HG03103 (cell line): Measurements from ENCODE around the gene ELFN2.

Source experiments
- ATAC-seq: cut with Tn5 transposase; IDR thresholded peaks from one replicate; pipeline ENCODE4 v1.9.1; 2021; ENCODE audit warnings: low read depth; ENCODE audit not compliant: unreplicated experiment

Gene ELFN2

GRCh38 chr22:37365950-37366349 is 61.3 kb downstream of the ELFN2 start:
- ATAC-seq, result no peak

GRCh38 chr22:37363261-37363992 is 63.9 kb downstream of the ELFN2 start:
- ATAC-seq, result no peak

DNA sequence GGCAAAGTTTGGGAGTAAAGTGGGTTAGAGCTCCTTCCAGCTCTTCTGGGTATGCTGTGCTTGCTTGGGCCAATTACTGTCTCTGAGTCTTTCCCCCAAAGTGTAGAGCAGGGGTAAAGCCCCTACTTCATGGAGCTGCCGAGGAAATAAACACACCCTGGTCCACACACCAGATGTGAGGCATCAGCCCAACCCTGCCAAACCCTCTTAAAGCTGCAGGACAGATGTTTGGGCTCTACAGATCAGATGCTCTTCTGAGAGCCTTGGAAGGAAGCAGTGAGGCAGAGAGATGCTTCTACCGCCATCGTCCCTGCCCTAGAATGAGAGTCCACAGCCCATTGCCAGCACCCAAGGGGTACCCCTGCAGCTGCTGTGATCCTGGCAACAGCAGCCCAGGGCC is 64.7 kb downstream of the ELFN2 start:
- no peak for ATAC-seq

DNA sequence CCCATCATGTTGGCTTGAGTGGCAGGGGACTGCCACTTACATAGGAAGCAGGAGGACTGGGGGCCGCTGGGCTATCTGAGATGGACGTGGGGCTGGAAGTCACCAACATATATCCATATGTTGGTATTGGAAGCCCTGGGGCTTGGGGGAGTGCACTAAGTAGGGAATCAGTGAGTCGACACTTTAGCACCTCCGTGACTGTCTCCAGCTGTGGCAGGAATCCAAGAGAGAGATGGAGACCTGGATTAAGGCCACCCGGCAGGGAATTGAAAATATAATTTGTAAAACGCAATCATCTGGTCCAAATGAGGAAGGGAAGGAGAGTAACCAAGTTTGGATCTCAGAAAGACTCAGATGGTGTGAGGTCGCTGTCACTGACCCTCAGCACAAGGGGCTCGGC is 68.4 kb downstream of the ELFN2 start:
- ATAC-seq, result no peak

- ATAC-seq, result no peak
Measured at GRCh38 chr22:37358386-37358785, 68.9 kb downstream of the ELFN2 start.

DNA sequence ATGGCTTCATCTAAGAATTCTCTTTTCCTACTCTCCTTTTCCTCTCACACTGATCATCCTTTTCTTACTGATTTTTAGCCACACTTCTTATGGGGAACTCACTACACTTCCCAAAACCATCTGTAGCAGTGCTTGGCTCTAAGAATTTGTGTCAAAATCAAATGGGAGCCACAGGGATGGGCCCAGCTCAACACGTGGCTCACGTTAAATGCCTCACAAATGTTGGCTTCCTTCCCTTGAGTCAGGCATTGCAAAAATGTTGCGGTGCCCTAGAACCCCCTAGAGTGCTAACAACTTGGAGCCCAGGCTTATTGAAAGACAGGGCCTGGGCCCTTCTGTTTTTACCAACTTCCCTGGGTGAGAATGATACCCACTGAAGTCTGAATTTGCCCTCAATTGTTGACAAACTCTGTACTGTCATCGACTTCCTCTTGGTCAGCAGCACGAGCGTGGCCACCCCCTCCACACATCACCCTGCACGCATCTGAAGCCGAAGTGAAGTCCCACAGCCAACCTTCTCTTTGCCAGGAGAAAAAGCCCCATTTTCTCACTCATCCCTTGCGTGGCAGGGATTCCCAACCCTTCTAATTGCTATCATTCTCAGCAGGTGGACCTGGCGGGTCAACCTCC is 69.7 kb downstream of the ELFN2 start:
- no peak for ATAC-seq

DNA sequence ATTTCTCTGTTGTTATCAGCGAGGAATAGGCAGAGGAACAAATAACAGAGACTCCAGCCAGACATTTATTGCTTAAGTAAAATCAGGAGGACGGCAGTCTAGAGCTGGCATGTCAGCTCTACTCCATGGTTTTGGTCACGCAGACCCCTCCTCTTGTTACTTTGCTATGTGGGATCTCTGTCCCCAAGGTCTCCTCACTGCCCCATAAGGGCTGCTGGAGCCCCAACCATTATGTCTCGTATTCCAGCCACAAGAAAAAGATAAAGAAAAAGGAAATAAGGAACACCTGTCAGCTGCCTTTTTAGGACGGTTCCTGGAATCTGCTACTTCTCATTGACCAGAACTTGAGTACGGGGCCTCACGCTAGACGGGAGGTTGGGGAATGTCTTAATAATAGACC is 70.4 kb downstream of the ELFN2 start:
- ATAC-seq, result no peak

- no peak for ATAC-seq
Measured at GRCh38 chr22:37355174-37355573, 72.1 kb downstream of the ELFN2 start.

DNA sequence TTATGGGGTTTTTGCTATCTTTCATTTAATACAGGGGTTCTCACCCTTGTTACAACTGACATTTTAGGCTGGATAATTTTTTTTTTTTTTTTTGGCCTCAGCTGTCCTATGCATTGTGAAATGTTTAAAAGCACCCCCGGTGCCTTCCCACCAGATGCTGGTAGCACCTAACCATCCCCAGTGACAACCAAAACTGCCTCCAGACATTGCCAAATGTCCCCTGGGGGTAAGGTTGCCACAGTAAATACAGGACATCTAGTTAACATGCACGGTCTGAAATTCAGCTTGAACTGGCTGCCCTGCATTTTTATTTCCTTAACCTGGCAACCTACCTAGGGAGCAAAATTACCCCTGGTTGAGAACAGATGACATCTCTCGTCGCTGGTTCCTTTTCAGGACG is 72.6 kb downstream of the ELFN2 start:
- ATAC-seq, result no peak

GRCh38 chr22:37354261-37354660 is 73.0 kb downstream of the ELFN2 start:
- ATAC-seq, result no peak

DNA sequence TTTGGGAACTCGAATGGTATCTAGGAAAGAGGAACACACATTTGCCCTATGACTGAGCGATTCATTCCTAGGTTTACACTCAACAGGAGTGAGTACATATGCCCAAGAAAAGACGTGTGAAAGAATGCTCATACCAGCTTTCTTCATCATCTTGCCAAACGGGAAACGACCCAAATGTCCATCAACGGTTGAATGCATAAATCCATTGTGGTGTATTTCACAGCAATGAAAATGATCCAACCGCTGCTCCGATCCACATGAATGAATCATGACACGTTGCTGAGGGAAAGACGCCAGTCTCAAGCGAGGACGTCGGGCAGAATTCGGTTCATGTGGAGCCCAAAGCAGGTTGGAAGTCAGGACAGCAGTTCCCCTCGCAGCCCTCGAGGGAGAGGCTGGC is 73.4 kb downstream of the ELFN2 start:
- ATAC-seq, result no peak

GRCh38 chr22:37352481-37352880 is 74.8 kb downstream of the ELFN2 start:
- no peak for ATAC-seq

GRCh38 chr22:37351232-37351631 is 76.0 kb downstream of the ELFN2 start:
- ATAC-seq, result no peak

- no peak for ATAC-seq
Measured at GRCh38 chr22:37349043-37349814, 78.0 kb downstream of the ELFN2 start.

- no peak for ATAC-seq
Measured at GRCh38 chr22:37346505-37346895, 80.8 kb downstream of the ELFN2 start.

GRCh38 chr22:37345863-37346504 is 81.3 kb downstream of the ELFN2 start:
- ATAC-seq, result no peak

DNA sequence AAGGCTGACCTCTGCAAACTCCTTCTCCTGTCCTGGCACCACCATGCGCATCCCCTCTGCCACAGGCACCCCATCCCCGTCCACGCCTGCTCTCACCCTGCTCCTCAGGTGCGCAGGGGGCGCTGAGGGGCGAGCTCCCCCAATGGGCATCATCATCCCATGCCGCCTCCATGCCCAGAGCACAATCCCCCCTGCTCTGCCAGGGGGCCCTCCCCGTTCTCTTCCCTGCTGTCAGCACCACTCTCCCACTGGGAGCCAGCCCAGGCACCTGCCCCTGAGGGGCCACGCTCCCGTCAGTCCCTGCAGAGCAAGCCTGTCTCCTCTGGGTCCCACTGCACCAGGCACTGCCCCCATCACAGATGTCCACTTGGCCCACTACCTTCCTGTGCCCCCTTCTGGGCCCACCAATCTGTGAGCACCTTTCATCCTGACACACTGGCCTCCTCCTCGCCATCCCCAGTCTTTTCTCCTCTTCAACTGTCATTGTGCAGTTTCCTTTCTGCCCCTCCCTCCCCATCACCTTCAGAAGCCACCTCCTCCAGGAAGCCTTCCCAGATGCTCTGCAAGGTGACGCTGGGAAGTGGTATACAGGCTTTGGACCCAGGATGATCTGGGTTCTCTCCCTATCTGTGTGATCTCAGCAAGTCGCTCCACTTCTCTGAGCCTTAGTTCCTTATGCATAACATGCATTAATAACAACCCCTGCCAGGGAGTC is 82.4 kb downstream of the ELFN2 start:
- no peak for ATAC-seq

GRCh38 chr22:37343863-37344734 is 83.2 kb downstream of the ELFN2 start:
- ATAC-seq, result no peak

GRCh38 chr22:37343348-37343747 is 83.9 kb downstream of the ELFN2 start:
- ATAC-seq, result no peak

DNA sequence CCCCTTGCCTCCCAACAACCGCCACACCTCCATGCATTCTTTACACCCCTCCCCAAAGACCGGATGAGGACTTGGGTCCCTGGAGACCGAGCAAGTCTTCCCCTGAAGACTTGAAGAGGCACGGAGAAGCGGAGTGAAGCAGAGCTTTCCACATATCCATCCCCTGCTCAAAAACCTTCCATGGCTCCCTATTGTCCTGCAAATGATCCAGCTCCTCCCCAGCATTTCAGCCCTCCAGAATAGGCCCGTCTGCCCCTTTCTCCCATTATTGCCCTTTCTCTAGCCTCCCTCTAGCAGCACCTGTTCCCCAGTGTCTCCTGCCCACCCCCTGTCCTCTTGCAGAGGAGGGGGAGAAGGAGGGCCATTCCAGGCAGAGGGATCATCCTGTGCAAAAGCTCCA is 85.2 kb downstream of the ELFN2 start:
- no peak for ATAC-seq
